Stimulated activated CD4-positive, alpha-beta T cell treated with anti-CD3 and anti-CD28 coated beads, Interleukin-1b, Interleukin-23, amount 100 ng/mL, for 24 hours (primary cell): ENCODE measurements around the gene SENP7.
"Not testable (repeated sequence)": the region's sequence is repeated elsewhere in the genome, so short reads cannot be mapped to it uniquely, and the experiment has no call there.

Source experiments
- DNase-seq, 4 experiments: peaks; one replicate each; pipeline ENCODE4 v3.0.0-alpha.2; 2020; ENCODE audit warnings: low read depth in 4 of 4, low spot score in 1 of 4

Gene SENP7

GRCh38 chr3:101453961-101454360 lies 59.1 kb downstream of the SENP7 start:
- no peak for DNase-seq

DNA sequence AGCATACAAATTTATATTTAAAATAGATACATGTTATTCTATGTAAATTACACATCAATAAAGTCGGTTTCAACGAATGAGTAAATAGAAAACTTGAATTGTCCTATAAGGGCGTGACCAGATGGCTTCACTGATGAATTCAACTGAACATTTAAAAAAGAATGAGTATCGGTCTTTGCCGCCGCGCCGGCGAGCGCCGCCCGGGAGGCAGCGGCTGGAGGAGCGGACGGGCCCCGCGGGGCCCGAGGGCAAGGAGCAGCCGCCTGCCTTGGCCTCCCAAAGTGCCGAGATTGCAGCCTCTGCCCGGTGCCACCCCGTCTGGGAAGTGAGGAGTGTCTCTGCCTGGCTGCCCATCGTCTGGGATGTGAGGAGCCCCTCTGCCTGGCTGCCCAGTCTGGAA lies 74.4 kb downstream of the SENP7 start:
- not testable (repeated sequence) for DNase-seq

DNA sequence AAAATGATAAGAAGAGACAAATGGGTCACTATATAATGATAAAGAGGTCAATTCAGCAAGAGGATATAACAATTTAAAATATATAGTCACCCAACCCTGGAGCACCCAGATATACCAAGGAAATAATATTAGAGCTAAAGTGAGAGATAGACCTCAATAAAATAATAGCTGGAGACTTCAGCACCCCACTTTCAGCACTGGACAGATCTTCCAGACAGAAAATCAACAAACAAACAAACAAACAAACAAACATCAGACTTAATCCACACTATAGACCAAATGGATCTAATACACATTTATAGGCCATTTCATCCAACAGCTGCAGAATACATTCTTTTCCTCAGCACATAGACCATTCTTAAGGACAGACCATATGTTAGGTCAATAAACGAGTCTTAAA lies 79.4 kb downstream of the SENP7 start:
- DNase-seq: no peak

- DNase-seq: no peak
Observed at GRCh38 chr3:101423984-101424888, 88.8 kb downstream of the SENP7 start.

GRCh38 chr3:101418851-101419250 lies 94.2 kb downstream of the SENP7 start:
- DNase-seq: no peak

DNA sequence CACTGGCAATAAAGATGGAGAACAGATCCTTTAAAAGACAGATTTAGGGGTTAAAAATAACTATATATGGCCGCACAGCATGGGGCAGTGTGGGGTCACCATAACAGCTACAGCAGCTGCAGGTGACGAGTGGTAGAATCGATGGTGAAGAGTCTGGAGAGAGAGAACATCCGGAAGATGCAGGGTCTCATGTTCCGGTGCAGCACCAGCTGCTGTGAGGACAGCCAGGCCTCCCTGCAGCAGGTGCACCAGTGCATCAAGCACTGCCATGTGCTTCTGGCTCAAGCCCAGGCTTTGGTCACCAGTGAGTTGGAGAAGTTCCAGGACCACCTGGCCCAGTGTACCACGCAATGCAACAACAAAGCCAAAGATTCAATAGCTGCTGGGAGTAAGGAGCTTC lies 98.9 kb downstream of the SENP7 start:
- DNase-seq: no peak

GRCh38 chr3:101413656-101414055 lies 99.4 kb downstream of the SENP7 start:
- no peak for DNase-seq

DNA sequence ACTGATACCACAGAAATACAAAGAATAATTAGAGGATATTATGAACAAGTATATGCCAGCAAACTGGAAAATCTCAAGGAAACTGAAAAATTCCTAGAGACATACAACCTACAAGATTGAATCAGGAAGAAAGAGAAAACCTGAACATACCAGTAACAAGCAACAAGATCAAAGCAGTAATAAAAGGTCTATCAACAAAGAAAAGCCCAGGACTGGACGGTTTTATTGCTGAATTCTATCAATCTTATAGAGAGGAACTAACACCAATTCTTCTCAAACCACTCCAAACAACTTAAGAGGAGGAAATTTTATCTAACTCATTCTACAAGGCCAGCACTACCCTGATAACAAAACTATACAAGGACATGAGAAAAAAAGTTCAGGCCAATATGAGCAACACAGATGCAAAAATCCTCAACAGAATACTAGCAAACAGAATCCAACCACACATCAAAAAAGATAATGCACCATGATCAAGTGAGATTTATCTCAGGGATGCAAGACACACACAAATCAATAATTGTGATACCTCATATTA lies 121.5 kb downstream of the SENP7 start:
- no peak for DNase-seq

- no peak for DNase-seq
Observed at GRCh38 chr3:101388706-101389105, 124.3 kb downstream of the SENP7 start.

- no peak for DNase-seq
Observed at GRCh38 chr3:101387351-101387750, 125.7 kb downstream of the SENP7 start.

DNA sequence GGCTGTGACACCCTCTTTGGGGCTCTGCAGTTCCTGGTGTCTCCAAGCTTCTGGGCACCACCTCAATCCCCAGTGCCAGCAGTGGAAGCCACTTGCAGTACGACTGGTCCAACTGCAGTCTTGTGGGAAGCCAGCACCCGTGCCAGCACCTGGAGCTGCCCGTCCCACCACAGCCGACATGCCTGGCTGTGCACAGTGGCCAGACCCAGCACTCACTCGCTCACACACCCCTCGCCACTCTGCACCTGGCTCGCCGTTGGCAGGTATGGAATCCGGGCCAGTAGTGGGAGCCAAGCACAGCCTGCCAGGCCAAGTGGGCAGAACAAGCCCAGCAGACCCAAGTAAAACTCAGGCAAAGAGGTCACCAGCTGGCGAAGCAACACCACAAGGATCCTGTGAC lies 128.6 kb downstream of the SENP7 start:
- no peak for DNase-seq

- no peak for DNase-seq
Observed at GRCh38 chr3:101383656-101384055, 129.4 kb downstream of the SENP7 start.

- DNase-seq: no peak
Observed at GRCh38 chr3:101383156-101383575, 129.8 kb downstream of the SENP7 start.

GRCh38 chr3:101381809-101382208 lies 131.2 kb downstream of the SENP7 start:
- DNase-seq: no peak

- no peak for DNase-seq
Observed at GRCh38 chr3:101379658-101380376, 133.2 kb downstream of the SENP7 start.

GRCh38 chr3:101377796-101378195 lies 135.2 kb downstream of the SENP7 start:
- DNase-seq: no peak

DNA sequence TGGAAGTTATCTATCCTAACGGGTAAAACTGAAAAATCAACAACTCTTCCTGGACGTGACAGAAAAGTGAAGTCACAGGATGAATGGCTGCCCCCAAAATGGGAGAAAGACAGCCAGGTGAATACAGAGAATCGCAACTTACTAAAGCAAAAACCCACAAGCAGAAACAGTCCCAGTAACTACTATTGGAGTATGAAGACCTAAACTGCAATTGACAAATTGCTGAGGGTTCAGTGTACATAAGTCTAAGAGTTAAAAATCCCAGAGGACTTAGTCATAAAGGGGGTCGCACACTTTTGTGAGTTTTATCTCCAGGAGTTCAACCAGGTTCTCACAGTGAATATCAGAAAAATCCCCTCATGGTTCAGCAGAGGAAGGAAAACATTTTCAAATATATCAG lies 135.8 kb downstream of the SENP7 start:
- DNase-seq: no peak

- no peak for DNase-seq
Observed at GRCh38 chr3:101375586-101375985, 137.4 kb downstream of the SENP7 start.

DNA sequence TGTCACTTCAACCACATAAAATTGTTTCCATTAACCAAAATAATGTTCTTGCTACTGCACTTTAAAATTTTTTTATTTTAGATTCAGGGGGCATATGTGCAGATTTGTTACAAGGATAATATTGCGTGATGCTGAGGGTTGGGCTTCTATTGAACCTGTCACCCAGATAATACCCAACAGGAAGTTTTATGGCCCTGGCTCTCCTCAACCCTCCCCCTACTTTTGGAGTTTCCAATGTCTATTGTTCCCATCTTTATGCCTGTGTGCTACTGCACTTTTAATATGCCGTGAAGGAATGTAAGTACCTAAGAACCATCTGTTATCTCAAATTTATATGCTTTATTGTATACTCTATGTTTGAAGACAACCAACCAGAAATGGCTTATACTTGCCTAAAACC lies 150.6 kb downstream of the SENP7 start:
- DNase-seq: no peak

DNA sequence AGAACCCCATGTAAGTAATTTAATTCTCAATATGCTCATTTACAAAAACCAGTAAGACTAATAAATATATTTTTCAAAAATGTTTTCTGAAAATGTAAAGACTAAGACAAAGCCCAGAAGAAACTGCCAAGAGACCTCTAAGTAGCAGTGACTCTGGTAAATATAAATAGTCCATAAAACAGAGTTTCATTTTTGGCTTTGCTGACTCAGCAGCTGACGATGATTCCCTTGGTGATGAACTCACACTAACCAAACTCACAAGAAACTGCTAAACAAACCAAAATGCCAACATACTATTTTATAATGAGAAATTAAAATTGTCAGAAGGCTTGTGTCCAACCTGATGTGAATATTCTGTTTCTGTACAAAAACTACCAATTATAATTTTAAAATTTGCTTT lies 161.2 kb downstream of the SENP7 start:
- DNase-seq: no peak

DNA sequence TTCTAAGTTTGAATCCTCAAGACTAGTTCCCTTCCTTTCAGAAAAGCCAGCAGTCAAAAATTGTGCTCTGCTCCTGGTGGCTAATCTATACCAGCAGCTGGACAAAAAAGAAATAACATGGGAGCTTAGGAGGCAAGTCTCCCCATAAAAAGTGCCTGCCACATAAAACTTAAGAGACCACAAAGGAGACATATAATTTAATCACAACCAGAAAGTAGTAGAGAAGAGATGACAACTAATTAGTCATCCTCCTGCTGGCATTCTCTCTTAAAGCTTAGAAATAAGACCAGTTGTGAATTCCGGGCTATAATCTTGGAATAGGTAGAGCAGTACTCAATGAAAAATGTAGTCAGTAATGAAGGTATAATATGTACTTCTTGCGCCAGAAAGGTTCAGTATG lies 172.4 kb downstream of the SENP7 start:
- no peak for DNase-seq

GRCh38 chr3:101333883-101334282 lies 179.1 kb downstream of the SENP7 start:
- no peak for DNase-seq
